Stimulated activated CD4-positive, alpha-beta T cell treated with anti-CD3 and anti-CD28 coated beads, Interleukin-15, amount 100 ng/mL, for 48 hours (primary cell): ENCODE measurements around the gene PDZD8.

ENCODE experiments used
- DNase-seq, 2 donors: peaks; one replicate each; pipeline ENCODE4 v3.0.0-alpha.2; 2020; ENCODE audit warnings: low read depth in 2 of 2

PDZD8 gene, protein sequence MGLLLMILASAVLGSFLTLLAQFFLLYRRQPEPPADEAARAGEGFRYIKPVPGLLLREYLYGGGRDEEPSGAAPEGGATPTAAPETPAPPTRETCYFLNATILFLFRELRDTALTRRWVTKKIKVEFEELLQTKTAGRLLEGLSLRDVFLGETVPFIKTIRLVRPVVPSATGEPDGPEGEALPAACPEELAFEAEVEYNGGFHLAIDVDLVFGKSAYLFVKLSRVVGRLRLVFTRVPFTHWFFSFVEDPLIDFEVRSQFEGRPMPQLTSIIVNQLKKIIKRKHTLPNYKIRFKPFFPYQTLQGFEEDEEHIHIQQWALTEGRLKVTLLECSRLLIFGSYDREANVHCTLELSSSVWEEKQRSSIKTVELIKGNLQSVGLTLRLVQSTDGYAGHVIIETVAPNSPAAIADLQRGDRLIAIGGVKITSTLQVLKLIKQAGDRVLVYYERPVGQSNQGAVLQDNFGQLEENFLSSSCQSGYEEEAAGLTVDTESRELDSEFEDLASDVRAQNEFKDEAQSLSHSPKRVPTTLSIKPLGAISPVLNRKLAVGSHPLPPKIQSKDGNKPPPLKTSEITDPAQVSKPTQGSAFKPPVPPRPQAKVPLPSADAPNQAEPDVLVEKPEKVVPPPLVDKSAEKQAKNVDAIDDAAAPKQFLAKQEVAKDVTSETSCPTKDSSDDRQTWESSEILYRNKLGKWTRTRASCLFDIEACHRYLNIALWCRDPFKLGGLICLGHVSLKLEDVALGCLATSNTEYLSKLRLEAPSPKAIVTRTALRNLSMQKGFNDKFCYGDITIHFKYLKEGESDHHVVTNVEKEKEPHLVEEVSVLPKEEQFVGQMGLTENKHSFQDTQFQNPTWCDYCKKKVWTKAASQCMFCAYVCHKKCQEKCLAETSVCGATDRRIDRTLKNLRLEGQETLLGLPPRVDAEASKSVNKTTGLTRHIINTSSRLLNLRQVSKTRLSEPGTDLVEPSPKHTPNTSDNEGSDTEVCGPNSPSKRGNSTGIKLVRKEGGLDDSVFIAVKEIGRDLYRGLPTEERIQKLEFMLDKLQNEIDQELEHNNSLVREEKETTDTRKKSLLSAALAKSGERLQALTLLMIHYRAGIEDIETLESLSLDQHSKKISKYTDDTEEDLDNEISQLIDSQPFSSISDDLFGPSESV

DNA sequence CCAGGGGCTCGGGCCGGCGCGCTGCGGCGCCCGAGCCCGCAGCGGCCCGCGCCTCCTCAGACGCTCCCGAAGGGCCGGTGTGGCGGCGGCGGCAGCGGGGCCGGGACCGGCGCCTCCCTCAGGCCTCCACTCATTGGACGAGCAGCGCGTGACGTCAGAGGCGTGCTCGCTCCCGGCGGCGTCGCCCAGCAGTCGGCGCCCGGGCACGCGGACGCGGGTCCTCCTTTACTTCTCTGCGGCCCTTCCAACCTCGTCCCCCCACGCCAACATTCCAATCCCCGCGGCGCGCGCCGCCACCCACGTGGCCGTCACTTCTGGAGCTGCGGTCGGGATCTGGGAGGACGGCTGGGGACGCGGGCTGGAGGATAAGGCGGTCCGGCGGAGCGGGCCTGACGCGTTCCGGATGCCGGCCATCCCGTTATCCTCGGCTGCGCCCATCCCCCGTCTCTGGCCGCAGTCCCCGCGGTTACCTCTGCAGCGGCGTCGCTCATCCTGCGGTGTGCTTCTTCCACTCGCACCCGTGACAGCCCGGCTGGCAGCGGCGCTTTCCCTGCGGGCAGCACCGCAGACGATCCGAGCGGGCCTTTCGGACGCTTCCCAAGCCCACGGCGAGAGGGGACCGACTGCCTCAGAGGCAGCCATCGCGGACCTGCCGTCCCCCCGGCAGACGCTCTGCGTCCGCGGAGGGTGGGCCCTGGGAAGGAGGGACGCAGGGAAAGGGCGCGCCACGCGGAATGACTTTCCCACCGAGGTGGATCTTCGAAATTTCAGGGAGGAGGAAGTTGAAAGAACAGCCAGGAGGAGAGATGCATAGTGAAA, at the start of gene PDZD8:
TSS of gene PDZD8 (minus strand) at position 81 of the 819 bp plus-strand sequence. CDS start 213 bp downstream, outside the sequence.
- DNase-seq, result peak; percentile 78 to 88

DNA sequence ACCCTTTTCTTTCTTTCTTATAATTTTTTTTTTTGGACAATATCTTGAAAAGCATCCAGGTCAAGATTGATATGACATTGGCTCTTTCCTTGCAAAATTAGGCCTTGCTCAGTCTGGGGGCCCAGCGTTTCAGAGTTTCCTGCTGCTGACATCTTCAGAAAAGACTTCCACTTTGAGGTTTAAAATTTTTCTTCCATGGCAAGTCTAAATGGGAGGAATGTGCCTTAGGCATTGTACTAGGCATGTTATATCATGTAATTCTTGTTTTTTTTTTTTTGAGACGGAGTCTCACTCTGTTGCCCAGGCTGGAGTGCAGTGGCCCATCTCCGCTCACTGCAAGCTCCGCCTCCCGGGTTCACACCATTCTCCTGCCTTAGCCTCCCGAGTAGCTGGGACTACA, 48.9 kb upstream of the PDZD8 start:
- DNase-seq, result no peak

DNA sequence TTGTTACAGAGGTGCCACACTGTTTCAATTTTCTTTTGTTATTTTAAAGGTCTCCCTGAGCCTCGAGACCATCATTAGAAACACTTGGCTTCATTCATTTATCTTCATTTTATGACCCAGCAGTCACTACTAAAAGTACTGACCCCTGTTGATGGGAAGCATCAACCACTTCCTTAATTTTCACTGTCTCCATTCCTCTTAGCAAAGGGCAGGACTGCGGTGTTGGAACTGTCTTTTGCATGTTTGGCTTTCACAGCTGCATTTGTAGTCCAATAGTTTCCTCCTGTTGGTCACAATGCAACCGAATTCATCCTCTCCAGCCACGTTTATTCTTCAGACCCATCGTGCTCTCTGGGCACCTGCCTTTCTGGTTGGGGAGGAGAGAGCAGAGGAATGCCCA, 46.7 kb upstream of the PDZD8 start:
- no peak for DNase-seq

DNA sequence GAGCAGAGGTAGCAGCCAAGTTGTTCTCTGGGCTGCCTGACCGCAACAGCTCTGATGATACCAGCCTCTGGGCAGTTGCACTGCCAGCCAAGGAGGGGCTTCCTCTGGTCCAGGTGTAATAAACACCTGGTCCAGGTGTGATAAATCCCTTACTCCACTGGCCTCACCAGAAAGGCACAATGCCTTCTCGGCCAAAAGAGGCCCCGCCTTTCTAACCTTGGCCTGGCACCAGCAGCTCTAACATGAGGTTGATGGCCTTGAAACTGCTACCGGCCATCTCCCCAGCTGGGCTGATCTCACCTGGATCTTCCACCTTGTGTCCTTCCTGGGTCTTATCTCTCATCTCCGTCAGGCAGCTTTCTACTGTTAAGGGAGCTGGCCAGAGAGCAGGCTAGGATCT, 45.5 kb upstream of the PDZD8 start:
- DNase-seq, result no peak

DNA sequence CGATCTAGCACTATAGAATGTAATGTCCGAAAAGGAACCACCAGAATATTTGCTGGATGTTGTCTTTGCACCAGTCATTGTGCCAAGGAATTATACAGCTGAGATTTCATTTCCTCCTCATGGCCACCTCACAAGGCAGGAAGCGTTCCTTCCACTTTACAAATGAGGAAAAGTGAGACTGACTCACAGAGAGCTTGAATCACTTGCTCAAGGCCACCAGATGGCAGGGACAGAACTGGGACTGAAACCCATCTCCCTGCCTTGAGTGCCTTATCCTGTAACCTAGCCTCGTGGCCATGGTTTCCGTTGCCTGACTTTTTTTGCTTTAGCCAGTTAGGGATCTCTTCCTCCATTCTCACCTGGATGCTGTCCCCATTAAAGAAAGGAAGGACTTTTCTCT, 44.7 kb upstream of the PDZD8 start:
- DNase-seq, result no peak

DNA sequence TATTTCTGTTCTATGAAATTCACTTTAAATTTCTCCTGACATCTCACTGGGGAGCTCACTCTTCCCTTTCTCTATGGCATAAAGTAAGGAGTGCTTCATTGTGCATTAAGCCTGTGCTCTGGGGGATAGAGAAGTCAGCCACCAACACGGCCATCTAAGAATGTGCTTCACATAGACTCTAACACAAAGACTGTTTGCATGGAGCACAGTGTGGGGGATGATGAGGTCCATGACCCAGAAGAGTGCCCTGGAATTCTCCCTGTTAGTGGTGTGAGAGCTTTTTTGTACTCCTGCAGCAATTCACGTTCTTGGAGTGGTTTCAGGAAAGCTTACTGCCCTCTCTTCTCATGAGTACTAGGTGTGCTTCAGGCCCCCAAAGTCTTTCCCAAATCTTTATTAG, 43.9 kb upstream of the PDZD8 start:
- DNase-seq, result no peak

DNA sequence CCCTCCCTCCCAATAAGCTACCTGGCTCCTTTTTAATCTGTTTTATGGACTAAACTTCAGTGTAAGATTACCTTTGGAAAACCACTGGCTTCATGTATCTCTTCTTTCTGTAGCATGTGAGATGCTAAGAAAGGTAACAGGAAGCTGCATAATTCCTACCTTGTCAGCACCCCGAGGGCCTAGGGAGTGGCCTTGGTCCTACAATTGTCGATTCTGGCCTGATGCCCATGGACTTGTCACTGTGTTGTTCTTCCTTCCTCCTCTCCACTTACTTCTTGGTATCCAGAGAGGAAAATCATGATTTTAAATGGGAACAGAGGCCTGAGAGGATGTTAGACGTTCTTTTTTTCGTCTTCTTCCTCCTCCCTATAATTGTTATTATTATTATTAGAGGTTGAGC, 42.9 kb upstream of the PDZD8 start:
- no peak for DNase-seq

DNA sequence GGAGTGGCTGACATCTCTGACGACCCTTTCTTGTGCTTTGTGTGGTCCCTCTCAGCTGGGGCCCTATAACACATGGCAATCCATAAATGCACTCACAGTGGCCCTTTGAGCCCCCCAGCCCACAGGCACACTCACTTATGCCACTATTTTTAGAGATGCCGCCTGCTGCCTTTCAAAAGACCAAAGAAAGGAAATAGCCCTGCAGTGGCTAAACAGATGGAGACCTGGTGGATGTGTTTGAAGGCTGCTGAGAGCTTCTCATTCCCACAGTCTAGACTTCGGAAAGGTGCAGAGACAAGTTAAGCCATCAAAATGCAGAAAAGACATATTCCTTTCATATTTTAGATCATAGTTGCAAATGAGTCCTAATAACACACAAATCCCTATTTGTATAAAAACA, 42.0 kb upstream of the PDZD8 start:
- DNase-seq, result no peak

DNA sequence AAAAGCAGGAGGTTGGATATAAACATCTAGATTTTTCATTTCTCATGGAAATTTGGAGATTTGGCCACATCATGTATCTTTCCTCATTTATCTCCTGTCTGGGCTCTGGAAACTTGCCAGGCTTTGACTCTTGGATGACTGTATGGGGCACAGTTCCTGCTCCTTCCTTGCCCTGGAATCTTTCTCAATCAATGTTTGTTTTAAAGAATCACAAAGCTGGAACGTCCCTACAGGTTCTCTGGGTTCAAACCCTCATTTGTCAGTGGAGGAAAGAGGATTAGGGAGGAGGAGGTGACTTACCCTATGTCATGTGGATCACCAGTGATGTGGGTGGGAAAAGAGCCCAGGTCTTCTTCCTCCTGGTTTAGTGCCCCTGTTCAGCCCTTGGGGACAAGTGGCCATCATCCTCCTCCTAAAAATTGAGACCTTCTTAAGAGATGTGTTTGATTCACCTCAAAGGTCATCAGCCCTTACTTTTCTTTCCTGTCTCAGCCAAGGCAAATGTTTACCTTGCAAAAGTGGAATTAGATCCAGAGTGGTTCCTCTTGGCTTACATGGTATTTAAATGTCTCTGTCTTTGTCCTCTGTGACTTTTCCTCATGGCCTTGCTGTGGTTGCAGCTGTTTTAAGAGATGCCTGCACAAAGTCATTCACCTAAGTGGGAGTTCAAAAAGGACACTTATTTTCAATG, 38.8 kb upstream of the PDZD8 start:
- DNase-seq, result no peak

DNA sequence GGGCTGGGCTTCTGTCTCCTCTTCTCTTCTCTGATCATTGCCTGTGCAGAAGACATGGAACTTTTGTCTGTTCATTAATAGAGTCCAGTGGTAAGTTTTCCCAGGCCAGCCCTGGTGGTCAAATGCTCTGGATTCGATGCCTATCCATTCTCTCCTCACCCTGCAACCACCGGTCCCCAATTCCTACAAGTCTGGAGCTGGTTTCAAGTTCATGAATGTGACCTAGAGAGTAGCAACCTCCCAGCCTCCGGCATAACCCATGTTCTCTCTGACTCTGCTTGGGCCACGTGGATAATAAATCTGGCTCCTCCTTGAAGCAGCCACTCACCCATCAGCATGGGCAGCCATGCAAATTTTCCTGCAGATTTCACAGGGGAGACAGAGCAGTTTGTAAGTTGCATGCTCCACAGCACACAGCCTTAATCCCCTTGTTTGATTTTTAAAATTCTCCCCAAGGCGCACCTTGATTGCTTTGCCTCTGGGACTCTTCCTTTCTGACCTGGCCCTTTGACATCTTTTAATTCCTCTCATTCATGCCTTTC, 37.3 kb upstream of the PDZD8 start:
- DNase-seq, result no peak

DNA sequence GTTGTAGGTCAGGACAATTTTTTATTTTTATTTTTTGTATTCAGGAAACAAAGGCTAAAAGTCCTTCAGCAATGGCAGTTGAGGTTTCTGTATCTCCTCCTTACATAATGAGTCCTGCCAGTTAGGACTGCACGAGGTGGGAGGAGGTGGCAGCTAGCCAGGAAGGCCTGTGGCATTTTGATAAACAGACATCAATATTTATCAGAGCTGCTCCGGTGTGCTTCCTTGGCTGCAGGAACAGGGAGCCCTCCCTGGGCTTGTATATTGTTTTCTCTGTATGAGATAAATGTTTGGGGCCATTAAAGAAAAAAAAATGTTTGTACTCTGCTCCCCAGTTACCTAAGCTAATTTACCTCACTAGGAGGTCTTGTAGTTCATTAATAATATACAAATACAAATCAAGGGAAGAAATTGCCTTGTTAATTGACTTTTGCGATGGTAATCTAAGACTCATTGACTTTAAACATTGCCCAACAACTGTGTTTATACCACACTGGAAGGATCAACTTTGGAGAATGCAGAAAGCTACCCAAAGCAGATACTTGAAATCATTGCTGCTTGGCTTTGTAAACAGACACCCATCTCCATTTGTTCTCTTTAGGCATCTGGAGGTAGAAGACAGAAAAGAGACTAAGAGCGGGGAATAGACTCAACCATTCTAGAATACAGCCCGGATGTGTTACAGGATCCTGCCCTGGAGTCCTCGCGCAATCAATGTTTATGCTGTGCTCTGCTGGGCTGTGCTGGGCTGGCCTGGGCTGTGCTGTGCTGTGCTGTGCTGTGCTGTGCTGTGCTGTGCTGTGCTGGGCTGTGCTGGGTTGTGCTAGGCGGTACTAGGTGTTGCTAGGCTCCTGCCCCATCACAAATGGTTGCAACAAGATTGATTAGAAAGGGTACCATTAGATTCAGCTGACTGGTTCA, 36.5 kb upstream of the PDZD8 start:
- DNase-seq, result no peak

DNA sequence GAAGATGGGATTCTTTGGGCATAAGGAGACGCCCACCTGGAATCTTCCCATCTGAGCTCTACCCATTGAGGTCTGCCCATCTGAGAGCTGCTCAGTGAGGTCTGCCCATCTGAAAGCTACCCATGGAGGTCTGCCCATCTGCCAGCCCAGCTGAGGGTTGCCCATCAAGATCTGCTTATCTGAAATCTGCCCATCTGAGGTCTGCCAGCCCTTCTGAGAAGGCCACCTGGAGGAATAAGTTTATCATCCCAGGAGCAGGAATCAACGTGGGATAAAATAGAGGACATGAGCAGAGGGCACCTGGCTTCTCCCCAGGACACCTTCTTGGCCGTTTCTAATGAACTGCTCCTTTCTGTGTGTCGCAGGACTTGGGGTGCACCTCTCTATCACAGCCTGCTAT, 35.3 kb upstream of the PDZD8 start:
- no peak for DNase-seq

DNA sequence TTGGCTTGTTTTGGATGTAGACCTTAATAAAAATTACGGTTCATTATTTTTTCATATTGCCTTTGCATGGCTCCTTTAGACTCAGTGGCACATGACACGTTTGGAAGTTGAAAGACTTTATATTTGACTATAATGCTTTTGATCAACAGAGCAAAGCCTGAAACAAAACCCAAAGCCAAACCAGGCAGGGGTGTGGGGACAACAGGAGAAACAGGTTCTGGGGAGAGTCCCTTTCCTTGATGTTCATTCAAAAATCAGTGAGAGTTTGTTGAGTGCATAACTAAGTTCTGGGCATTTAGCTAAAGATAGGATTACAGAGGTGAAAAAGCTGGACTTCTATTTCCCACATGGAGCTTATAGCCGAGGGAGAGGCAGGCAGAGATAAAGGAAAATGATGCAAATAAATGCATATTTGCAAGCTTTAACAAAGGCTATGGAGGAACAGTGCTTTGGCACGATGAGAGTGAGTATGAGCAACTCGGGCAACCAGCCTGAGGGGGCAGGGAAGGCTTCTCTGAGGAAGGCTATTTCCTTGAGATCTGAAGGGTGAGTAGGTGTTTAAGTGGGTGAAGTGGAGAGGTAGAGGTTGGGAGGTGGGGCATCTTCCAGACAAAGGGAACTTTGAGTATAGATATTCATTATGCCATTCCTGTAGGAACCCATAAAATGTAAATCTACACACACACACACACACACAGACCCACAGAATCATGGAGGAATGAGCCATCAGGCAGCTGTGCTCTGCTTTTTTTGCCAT, 34.5 kb upstream of the PDZD8 start:
- DNase-seq, result no peak

DNA sequence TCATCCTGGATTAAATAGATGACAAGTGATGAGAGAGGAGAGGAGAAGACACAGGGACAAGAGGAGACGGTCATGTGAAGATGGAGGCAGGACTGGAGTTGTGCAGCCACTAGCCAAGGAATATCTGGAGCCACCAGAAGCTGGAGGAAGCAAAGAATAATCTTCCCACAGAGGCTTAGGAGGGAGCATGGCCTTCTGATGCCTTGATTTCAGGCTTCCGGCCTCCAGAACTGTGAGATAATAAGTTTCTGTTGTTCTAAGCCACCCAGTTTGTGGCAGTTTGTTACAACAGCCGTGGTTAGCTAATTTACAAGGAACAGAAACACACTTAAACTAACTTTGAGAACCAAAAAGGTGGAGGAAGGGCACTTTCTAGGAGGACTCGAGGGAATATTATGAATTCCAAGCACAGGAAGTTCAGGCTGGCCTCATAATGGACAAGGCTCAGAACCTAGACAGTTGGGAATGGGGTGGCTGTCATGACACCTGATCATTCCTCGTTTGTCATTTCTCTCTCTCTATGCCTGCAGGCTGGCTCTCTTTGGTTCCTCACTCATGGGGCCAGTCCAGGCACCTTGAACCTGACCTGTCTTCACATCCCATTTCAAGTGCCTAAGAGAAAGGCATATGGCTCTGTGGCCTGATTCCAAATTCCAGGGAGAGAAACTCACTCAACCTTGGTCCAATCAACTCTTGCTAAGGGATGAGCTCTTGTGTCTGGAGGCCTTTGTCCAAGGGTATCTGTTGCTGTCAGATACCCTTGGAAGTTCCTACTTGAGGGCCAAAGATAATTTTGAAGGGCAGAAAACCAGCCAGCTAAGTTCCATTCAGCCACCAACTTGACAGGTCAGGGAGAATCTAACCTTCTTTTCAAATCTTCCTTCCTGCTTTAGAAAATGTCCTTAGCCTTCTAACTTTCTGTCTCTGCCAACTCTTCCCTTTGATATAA, 33.5 kb upstream of the PDZD8 start:
- DNase-seq, result no peak

DNA sequence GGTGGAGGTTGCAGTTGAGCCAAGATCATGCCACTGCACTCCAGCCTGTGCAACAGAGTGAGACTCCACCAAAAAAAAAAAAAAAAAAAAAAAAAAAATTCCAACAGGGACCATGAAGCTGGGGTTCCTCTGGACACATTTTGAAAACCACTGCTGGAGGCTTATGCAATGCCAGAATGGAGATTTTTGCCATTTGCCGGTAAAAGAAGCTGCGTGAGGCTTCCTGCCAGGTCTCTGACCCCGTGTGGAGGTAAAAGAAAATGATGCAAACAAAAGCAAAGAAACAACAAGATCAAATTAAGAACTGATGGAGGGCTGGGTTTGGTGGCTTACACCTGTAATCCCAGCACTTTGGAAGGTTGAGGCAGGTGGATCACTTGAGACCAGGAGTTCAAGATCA, 30.5 kb upstream of the PDZD8 start:
- no peak for DNase-seq

DNA sequence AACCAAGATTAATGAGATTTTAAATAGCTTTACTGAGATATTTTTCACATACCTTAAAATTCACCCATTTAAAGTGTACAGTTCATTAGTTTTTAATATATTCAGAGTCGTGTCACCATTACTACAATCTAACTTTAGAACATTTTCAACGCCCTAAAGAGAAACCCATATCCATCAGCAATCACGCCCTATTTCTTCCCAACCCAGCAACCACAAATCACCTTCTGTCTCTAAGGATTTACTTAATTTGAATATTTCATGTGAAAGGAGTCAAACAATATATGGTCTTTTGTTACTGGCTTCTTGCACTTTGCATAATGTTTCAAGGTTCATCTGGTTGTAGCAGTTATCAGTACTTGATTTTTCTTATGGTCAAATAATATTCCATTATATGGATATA, 25.1 kb upstream of the PDZD8 start:
- DNase-seq, result no peak

DNA sequence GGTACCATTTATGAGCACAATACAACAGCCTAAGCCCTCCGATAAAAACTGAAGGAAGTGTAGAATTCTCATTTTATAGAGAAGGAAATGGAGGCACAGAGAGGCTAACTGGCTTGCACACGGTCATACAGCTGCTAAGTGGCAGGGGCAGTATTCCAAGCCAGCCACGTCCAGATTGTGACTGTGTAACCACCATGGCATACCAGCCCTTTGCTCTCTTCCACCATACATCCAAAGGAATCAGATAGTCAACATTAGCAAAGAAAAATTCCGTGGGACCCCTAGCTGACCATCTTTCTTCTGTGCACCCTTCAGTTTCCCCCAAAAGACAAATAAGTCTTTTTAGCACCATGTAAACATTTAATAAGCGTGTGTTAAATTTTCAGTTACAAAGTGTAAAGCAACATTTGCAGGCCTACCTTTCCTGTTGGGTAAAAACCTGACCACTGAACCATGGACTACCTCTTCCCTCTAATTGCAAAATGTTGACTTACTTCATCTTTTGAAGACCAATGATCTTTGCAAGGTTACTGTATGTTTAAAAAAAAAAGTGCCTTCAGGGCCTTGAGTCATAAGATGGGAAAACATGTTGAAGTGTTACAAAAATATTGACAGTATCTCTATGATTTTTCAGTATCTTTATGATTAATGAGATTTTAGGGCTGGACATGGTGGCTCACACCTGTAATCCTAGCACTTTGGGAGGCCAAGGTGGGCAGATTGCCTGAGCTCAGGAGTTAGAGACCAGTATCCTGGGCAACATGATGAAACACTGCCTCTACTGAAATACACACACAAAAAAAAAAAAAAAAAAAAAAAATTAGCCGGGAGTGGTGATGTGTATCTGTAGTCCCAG, 24.3 kb upstream of the PDZD8 start:
- DNase-seq, result no peak
